NCI-H1048 (cell line): Measurements from ENCODE around the gene RALGPS2.
"Not testable (repeated sequence)": the region's sequence is repeated elsewhere in the genome, so short reads cannot be mapped to it uniquely, and the experiment has no call there.

Experiments used
- DNase-seq: peaks from one replicate; lab custom pipeline; 2025; lab: John Stamatoyannopoulos, UW

Gene RALGPS2

DNA sequence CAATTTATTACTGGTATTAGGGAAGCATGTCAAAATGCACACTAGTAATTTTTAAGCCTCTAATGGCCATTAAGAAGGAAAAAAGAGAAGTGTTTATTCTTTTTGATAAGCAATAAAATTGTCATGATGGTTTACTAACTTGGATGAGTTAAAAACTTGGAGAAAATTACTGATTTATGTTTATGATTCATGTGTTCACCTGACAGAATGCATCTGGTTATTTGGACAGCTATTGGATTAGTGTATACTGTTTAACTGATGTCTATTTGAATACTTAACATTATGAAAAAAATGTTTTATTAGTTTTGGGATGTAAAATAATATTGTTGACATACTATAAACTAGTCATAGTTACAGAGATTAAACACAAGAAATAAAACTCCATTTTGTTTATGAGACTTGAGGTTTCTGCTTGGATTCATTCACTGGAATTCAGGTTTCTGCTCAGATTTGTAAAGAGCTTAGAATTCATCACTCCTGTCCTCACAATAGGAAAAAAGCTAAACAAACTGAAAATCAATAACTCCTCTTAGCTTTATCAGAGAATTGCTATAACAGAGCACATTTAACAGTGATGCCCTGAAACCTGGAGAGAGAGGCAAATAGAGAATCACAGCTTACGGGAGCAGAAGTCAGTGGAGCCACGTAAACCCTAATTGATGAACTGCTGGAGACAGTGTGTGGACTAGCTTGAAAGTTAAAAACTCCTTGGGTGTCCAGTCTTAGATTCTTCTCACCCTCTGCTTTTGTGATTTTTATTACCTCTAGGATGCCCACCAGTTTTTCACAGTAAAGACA is 56.7 kb downstream of the RALGPS2 start:
- DNase-seq, result no peak

DNA sequence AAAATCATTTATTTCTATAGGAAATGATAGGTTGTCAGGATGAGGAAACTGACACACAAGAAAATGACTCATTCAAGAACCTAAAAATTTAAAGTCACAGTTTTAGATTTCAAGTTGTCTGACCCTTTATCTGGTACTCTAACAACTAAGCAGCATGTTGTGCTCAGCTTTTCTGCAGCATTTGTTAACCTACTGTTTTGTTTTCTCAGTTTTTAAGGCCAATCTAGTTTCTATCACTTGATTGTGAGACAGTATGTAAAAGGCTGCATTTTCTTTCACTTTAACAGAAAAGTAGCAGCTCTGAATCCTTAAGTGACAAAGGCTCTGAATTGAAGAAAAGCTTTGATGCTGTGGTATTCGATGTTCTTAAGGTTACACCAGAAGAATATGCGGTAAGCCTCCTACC is 59.1 kb downstream of the RALGPS2 start:
- DNase-seq, result no peak

DNA sequence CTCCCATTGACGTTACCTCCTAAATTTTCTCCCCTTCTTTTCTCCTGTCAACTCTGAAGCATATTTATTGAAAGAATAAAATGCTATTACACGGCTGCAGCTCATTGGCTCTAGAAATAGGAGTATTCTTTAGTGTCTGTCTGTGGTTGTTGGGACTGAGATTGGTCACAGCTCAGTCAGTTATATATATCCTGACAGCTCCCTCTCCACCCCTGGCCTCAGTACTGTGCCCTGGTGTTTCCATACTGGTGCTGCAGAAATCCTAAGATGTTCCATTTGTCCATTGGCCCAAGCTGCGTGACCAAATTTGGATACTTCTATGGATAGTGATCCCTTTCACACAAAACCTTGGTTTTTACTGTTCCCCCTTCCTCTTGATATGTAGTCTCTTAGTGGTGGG is 67.3 kb downstream of the RALGPS2 start:
- no peak for DNase-seq

DNA sequence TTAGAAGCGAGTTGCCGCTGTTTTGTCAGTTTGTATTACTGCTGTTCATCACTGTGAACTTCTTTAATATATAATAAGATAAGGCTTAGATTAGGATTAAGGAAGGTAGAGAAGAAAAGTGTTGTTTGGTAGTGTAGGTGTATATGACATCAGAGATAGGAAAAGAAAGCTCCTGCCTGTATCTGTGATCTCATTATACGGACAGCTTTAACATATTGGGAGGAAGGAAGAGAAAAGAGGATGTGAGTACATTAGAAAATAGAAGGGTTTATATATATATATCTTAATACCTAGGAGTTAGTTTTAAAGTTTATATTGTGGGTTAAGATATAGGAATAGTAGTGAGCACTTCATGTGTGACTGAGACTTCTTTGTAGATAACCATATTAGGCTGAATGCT is 71.0 kb downstream of the RALGPS2 start:
- DNase-seq, result no peak

DNA sequence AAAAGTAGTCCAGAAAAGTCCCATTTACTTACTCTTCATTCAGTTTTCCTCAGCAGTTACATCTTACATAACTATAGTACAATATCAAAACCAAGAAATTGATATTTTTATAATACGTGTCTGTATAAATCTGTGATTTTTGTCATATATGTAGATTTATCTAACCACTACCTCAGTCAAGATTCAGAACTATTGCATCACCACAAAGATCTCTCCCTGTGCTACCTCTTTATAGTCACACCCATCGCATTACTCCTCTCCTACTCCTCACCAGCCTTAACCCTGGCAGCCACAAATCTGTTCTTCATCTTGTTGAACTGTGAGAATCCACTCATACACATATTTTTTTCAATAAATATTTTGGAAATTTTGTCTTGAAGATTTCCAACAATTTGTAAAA is 72.5 kb downstream of the RALGPS2 start:
- no peak for DNase-seq

DNA sequence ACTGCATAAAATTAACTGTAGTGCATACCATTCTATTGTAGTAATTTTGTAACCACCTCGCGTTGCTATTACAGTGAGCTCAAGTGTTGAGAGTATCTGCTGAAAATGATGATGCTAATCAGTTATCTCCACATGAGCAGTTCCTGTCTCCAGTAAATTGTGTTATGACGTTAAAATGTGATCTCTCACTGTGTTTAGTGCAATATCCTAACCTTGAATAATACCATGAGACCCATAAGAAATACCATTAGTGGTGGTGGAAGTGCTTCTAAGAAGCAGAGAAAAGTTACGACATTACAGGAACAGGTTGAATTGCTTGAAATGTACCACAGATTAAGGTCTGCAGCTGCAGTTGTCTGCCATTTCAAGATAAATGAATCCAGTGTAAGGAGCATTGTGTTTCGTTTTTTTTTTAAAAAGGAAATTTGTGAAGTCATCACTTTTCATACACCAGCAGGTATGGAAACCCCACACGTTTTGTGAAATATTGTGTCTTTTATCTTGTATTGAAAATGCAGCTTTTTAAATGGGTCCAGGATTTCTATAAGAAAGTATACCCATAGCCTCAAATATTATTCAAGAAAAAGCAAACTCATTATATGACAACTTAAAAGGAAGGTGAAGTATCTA is 73.3 kb downstream of the RALGPS2 start:
- no peak for DNase-seq

DNA sequence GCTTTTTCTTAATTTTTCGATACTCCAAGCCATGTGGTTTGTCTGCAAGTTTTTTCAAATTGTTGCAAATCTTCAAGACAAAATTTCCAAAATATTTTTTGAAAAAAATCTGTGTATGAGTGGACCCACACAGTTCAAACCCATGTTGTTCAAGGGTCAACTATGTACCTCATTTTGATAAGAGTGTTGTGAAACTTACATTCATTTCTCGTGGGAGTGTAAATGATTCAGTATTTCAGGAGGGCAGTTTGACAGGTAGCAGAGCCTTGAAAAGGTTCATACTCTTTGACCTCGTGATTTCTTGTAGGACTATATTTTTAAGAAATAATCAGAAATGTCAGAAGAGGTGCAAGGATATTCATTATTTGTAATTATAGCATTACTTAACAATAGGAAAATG is 77.8 kb downstream of the RALGPS2 start:
- DNase-seq, result no peak

DNA sequence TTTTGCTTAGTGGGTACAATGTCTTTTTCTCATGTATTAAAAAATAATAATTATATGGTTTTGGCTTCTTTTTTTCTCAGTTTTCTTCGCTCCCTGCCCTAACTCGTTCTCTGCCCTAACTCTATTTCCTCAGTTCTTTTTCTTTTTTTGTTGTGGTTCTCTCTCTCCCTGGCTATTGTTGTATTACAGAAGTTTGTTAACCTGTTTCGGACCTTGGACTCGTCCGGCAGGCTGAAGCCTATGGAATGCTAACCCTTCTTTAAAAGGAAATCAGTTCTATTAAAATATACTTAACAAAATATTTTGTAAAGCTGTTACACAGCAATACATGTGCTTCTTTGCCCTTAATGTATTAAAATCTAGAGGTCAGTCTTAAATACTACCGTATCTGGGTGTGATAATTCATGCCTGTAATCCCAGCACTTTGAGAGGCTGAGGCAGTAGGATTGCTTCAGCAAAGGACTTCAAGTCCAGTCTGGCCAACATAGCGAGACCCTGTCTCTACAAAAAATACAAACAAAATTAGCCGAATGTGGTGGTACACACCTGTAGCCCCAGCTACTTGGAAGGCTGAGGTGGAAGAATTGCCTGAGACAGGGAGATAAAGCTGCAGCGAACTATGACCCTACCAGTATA is 81.7 kb downstream of the RALGPS2 start:
- no peak for DNase-seq

DNA sequence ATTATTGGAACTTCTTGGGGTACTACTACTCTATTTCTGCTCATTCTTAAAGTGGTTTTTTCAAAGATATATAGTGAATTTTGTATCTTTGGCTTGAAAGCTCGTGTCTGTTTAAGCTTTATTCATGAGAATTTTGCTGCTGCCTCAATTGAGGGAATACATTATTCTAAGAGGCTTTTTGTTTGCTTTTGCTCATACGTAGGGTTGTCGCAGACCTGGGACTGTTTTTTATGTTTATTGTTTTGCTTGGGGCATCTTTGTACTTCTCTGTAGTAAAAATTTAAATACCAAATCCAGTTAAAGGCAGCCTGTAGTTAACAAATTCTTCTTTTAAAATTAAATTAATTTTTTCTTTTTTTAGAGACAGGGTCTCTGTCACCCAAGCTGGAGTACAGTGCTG is 83.5 kb downstream of the RALGPS2 start:
- no peak for DNase-seq

DNA sequence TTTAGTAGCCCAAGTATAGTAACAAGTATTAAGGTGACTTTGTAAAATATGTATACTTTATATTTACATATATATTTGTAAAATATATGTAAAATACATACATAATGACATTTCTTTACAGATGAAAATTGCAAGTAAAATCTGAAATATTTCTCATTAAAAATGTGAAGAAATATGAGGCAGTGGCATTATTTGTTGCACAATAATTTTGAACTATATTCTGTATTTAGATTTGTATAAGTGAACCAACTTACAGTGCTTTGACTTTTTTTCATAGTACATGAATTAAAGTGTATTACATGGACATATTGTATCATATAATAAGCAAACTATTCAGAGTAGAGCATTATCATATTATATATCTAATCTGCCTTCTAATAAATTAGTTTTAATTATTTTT is 85.5 kb downstream of the RALGPS2 start:
- no peak for DNase-seq

DNA sequence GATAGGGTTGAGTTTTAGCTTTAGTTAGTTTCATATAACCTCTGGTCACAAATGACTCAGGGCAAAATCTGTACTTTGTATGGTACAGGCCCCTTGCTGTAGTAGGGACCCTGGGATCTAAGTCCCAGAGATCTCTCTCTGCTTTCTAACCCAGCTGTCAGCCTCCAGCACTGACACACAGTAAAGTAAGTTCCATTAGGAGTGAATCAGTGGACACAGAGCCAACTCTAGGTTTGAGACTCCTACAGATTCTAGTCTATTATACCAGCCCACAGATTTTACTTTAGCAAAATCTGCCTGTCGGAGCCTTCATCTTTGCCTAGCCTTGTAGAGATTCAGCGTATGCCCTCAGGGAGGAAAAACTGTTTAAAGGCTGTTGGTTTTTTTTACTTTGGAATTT is 93.4 kb downstream of the RALGPS2 start:
- DNase-seq, result no peak

DNA sequence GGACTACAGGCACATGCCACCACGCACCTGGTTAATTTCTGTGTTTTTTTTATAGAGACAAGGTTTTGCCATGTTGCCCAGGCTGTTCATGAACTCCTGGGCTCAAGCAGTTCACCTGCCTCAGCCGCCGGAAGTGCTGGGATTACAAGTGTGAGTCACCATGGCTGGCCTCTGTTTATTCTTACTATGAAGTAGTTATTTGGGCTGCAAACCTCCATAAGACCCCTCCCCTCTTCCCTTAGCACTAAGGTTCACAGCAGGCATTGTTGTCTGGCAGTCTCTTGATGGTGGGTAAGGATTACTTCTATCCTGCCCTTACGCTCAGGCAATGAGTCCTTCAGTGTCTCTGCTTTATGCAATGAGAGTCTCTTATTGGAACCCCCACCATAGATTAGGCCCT is 94.1 kb downstream of the RALGPS2 start:
- no peak for DNase-seq

DNA sequence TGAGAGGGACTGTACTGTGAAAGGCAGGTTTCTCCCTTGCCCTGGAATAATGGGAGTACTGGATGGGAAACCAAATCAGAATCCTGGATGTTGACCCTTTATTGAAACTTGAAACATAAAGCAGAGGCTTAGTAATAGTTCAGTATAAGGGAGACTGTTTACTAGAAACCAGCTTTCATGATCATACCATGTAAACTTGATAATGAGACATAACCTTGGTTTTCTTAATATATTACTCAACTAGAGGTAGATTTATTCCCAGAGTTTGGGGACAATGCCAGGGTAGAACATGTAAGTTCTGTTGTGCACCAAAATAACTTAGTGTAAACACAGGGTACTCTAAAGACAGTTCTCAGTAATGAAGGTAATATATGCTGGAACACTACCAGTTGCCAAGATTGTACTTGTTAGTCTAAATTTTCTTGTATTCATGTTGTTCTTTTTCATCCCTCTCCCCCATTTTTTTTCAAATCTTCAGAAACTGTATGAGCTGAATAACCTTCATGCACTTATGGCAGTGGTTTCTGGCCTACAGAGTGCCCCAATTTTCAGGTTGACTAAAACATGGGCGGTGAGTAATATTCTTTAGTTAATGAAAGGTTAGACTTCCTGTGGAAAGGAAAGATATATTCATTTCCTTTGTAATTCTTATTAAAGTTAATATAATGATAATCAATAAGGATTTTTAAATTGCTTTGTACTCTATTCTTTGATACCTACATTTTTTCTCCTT is 96.3 kb downstream of the RALGPS2 start:
- no peak for DNase-seq

DNA sequence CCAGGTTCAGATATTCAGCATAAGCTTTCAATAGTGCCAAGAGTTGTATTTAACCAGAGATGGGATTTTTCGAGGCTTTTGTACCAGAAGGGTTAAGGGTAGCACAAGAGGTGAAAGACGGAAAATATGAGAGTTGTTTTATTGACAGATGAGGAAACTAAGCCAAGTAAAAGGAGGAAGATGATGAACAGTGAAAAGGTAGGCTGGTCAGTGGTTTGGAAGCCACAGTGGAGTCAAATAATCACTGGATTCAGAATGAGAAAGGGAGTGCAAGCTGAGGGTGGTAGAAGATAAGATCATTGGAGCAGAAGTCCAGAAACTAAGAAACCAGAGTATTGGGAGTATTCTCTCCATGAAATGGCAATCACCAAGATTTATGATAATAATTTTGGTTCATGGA is 100.1 kb downstream of the RALGPS2 start:
- DNase-seq, result no peak

DNA sequence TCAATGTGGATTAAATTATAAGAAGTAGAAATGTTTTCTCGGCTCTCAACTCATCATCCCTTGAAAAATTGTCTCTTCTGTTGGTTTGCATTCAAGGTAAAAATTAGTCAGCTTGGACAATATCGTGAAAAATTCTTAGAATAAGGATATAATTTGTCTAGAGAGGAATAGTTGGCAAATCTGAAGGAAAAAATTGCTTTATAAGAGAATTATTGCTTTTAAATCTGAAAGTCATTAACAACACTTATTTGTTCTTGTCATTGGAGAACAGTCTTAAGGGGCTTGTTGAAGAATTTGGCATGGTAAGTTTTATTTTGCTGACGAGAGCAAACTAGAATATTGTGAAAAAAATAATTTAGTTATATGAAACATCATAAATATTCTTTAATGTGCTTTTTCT is 119.4 kb downstream of the RALGPS2 start:
- no peak for DNase-seq

DNA sequence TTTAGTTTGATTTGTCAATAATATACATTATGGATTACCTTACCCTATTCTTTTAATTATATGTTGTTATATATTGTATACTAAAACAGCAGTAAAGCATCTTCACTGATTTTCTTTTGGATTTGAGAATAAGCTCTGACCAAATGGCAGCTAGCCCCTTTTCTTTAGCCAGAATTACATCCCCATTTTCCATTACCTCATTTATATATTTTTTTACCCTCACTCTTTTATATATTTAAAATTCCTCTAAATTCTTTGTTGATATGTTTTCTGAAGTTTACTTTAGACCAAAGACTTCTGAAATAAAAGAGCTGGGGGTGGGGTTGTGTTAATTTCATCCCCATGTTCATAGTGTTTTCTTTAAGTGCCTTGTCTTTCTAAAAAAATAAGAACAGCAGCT is 121.3 kb downstream of the RALGPS2 start:
- DNase-seq, result no peak

DNA sequence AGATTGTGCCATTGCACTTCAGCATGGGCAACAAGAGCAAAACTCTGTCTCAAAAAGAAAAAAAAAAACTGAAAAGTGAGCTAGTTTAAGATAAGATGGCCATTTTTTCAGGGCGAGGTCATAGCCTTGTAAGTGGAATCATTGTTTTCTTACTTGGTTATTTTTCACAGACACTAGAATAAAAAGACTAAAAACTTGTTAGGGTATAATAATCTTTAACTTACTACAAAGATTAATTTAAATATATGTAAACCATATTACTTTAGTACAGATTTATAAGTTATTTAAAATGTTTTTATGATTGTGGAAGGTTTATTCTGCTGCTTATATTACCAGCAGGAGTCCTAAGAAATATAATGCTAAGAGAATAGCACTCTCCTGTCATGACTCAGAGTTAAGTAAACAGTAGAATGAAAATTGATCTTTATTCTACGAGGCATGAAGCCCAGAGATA is 122.4 kb downstream of the RALGPS2 start:
- no peak for DNase-seq

DNA sequence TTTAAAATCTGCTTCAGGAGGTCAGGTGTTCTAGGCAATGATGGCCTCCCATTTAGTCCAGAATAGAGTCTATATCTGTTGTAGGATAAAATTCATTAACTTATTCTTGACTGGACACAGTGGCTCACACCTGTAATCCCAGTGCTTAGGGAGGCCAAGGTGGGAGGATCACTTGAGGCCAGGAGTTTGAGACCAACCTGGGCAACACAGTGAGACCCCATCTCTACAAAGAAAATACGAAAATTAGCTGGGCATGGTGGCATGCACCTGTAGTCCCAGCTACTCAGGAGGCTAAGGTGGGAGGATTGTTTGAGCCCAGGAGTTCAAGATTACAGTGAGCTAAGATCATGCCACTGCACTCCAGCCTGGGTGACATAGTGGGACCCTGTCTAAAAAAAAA is 122.9 kb downstream of the RALGPS2 start:
- DNase-seq, result not testable (repeated sequence)

DNA sequence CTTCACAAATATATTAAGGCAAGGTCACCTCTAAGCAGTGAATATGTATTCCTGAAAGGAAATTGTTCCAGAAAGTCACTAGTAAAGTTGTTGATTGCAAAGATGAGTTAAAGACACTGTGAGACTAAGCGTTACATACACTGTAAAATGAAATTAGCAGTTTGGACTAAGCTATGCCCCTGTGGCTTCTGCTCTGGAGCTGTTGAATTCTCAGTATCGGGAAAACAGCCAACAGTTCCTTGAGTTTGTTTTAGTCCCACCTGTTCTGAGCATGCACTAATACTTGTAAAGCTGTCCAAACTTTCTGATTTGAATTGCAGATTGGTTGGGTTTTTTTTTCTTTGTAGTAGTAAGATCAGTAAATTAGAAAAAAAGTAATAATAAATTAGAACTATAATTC is 124.9 kb downstream of the RALGPS2 start:
- DNase-seq, result no peak

DNA sequence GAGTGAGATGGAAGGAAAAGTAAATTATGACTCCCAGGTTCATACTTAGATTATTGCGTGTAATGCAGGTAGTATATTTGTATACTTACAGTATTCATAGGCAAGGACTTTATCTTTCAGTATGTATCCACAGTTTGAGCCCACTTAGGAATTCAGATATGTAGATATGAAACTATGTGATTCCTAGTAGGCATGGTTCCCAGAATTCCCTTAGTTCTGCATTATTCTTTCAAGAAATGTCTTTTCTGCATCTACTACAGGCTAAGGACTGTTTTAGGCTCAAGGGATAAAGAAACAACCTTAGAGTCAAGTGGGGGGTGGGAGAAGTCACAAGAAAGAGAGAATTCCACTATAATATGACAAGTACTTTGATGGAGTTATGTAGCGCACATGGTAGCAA is 132.1 kb downstream of the RALGPS2 start:
- DNase-seq, result no peak

DNA sequence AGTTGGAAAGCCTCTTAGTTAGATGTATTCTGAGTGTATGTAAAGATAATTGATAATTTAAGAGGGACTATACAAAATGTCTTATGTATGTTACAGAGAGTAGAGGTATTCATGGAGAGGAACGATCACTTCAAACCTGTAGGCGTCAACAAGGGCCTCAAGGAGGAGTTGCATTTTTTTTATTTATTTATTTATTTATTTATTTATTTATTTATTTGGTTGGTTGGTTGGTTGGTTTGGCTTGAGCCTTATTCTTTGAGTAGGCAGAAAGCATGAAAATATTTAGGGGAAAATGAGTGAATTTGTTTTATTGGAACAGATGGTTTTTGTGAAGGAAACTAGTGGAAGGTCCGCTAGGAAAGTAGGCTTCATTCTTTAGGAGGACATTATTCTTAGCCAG is 137.4 kb downstream of the RALGPS2 start:
- no peak for DNase-seq

DNA sequence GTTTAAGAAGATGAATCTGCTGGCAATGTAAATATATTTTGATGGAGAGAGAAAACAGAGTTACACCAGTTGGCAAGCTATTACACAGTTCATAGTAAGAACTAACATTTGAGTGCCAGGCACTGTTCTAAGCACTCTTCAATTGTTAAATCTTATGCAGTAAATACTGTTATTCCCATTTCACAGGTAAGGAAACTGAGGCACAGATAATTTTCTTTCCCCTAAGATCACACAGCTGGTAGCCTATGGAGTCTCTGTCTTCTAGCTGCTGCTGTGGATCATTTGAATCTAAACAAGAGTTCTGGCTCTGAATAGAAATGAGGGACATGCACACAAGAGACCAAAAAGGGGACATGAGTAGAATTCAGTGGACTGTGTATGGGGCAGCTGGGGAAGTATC is 137.8 kb downstream of the RALGPS2 start:
- DNase-seq, result no peak

DNA sequence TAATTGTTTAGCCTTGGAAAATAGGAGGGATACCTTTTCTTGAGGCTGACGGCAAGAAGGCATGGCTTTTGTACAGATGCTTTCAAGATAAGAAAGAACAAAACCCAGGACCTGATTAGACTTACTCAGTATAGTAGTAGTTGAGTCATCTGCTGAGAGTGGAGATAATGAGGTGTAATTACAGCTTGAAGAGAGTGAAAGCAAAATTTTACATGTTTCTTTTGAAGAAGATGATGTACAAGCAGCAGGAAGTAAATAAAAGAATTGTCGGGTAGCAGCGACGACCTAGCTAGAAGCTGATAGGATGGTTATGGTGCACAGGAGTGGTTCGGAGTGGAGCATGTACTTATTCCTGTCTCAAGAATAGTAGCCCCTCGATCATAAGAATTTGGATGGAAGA is 139.3 kb downstream of the RALGPS2 start:
- no peak for DNase-seq
